GM19238 (cell line): Measurements from ENCODE around the gene SSX2IP.
A peak's percentile ranks its signal among the peaks of the same experiment; 100 is the strongest.
"Not testable (repeated sequence)": the region's sequence is repeated elsewhere in the genome, so short reads cannot be mapped to it uniquely, and the experiment has no call there.

ENCODE experiments used
- DNase-seq: peaks from one replicate; pipeline ENCODE4 v3.0.0; 2011; ENCODE audit warnings: low spot score; ENCODE audit not compliant: insufficient read length

The SSX2IP gene

DNA sequence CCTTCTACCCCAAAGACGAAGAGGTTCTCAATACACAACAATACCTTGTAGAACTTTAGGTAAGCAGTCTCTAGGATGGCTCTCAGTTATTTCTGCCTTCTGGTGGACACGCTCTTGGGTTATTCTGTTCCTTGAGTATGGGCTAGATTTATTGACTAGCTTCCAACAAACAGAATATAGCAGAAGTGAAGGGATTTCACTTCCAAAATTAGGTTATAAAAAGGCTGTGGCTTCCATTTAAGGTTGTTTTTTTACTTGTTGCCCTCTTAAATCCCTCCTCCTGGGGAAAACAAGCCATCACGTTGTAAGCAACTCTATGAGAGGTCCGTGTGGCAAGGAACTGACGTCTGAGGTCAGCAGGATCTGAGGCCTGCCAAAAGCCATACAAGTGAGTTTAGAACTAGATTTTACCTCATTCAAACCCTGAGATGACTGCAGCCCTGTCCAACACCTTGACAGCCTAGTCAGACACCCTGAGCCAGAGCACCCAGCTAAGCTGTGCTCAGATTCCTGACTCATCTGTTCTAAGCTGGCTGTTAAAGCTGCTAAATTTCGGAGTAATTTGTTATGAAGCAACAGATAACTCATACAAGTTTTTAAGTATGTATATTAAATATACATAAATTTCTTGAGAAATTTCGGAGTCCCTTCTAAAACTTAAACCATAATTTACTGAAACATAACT, 12.7 kb downstream of the SSX2IP start:
- no peak for DNase-seq

DNA sequence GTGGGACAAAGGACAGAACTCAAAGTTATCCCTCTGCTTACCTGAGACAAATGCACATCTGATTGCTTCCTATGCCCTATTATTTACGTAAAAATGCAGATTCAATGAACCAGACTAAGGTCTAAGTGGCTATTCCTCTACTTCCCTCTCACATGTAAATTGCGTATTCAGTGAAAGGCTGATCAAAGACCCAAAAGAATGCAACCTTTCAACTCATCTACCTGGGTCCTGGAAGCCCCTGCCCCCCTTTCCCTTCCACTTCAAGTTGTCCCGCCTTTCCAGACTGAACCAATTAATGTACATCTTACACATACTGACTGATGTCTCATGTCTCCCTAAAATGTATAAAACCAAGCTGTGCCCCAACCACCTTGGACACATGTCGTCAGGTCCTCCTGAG, 14.6 kb downstream of the SSX2IP start:
- no peak for DNase-seq

DNA sequence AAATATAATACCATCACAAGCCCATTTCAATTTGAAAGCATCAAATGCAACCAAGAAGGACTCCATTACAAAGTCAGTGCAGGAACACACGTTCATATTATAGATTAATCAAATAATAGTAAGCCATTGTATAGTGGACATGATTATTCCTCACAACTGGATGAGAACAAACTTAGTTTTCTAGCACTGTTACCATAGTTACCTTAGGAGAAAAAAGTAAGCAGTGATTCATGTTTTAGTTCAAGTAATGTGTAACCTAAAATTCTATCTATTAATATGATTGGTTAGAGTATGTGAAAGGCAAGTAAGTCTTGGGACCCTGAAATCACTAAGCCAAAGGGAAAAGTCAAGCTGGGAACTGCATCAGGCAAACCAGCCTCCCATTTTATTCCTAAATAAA, 15.2 kb downstream of the SSX2IP start:
- no peak for DNase-seq

DNA sequence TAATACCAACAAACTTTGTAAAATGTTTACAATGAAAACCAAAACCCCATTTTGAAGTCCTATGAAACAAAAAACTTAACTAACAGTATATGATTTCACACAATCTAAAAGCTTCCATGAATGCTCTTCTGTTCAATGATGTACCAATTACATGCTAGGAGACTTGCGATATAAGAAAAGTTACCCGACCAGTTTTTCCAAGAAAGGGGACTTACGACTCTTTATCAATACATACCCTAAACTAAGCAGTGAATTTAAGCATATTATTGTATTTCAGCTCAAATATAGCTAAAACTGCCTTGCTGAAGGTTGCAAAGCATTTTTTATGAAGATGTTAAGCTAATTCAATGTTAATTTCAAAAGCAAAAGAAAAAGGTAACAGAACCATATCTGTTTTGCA, 15.6 kb downstream of the SSX2IP start:
- DNase-seq: no peak

DNA sequence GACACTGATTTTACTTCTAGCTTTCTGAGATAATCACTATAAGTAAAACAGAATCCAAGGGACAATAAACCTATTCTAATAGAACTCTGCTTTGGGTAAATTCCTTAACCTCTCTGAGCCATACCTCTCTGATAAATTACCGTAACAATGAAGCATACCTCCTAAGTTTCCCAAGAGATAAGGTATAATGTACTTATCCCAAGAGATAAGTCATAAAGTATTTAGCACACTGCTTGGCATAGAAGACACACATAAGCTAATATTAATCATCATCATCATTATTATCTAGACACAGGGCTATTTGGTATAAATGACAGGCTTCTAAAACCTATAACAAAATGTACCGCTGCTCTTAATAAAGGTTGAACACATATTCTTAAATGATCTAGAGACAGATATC, 16.2 kb downstream of the SSX2IP start:
- DNase-seq: no peak

DNA sequence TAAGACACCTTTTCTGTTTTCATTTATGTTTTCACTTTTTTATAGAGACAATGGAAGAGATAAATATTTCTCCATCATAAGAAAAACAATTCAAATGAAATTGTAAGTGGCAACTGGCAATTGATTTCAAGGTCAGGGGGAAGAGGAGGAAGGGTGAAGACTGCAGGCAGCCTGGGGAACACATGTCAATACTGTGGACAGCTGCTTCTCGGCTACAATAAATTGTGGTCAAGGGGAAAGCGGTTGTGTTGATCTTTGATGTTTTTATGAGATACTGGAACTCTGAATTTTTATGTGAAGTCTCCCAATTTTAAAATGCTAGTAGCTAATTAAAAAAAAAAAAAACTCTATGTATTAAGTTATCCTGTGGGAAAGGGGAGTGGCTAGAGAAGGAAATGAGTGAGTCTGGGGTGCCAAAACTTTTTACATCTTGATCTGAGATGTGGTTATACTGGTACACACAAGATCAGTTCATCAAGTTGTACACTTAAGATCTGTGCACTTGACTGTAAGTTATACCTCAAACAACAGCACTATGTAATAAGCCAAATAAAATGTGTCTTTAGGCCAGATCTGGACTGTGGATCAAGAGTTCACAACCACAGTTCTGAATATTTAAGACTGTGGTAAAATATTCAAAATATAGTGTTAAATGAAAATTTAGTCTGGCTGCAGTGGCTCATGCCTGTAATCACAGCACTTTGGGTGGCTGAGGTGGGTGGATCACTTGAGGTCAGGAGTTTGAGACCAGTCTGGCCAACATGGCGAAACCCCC, 18.0 kb downstream of the SSX2IP start:
- DNase-seq: no peak

DNA sequence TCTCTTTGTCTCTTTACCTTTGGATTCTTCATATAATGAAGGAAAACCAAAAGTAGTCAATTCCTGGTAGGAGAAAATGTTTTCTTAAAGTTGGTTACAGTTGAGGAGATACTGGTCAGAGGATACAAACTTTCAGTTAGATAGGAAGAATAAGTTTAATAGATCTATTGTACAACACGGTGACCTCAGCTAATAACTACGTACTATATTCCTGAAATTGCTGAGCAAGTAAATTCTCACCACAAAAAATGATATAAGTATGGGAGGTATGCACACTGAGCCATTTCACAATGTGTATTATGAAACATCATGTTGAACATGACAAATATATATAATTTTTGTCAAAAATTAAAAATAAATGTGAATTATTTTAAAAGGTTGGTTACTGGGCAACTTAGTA, 20.4 kb downstream of the SSX2IP start:
- DNase-seq: no peak

DNA sequence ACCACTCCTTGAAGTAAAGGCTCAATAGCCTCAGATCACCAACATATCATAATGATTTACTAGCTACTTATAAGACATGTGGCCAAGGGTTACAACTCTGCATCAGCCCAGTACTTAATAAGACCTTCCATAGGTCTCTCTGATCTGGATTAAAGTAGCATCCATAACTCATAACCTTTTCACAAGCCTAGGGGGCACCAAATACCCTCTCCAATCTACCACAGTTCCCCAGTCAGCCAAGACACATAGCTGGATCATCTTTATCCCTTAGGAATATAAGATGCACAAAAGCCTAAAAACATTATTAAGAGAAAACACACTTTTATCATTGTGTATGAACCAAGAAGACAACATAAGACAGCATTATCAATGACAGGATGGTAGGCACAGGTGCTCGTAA, 22.1 kb downstream of the SSX2IP start:
- DNase-seq: no peak

DNA sequence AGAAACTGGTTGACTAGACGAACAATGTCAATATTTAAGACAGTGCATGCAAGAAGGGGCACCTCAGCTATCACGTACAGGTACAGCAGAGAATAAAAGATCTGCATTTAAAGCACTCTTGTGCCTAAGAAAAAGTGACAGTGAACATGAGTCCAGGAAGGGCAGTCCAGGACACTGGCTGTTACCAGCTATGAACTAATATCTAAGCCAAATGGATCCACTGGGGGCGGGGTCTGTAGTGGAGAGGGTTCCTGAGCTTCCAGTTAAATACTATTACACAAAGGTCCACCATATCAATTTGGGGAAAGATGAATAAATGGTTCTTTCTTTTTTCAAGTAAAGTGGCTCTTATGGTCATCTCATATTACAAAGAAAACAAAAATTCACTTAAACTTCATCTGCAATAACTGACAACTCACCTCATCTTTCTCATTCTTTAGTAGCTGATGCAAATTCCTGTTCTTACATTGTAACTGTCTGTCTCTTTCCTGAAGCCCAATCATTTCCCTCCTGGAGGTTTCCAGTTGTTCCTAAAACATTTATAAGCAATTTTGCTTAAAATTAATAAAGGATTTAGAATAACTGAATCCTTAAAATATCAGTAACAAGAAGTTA, 24.5 kb downstream of the SSX2IP start:
- DNase-seq: no peak

DNA sequence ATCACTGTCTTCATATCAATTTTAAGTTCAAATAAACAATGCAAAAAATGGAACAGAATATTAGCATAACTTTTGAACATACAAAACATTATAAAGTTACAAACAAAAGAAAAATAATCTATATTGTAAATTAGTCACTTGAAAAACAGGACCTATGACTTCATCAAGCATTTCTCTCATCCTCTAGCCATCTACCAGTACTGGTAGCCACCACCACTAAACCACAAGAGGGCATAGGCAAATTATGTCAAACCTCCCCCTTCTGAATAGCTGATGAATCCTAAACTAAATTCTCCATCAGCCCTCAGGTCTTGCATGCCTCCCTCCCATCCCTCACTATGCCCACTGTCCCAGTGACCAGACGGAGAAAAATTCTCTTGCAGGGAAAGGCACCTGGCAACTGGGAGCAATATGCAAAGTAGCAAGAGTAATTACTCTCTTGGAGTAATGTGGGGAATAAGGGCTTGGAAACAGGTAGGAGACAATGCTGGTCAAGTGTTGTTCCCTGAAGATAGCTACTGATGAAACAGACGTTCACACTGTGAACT, 37.1 kb downstream of the SSX2IP start:
- no peak for DNase-seq

DNA sequence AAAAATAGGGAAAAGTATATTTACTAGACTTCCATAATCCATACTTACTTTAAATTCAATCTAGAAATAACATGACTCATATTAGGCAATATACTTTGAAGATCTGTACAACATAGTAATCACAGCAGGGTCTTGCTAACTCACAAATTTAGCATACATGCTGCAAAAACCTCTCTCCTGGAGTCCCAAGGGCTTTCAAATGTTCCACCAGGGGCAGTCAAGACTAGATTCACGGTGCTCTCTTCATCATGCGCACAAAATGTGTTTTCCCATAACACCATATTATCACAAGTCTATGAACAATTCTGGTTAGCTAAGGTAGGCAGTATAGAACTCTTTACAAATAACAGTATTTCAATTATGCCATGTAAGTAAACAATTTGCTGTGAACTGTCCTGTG, 45.8 kb downstream of the SSX2IP start:
- no peak for DNase-seq

DNA sequence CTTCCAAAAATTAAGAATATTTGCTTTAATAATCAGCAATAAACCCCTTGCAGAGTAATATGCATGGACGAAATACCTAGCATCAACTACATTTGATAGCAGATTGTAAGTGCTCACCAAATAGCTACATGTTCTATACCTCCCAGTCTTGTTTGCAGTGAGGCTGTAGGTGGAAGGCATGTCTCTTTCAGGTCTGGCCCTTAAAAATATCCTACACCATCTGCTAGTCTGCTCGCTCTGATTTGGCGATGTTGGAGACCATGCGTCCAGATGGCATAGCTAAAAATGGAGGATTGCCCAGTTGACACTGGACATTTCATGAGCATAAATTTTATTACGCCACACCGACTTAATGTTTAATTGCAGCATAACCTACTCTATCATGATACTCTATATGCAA, 47.1 kb downstream of the SSX2IP start:
- no peak for DNase-seq

DNA sequence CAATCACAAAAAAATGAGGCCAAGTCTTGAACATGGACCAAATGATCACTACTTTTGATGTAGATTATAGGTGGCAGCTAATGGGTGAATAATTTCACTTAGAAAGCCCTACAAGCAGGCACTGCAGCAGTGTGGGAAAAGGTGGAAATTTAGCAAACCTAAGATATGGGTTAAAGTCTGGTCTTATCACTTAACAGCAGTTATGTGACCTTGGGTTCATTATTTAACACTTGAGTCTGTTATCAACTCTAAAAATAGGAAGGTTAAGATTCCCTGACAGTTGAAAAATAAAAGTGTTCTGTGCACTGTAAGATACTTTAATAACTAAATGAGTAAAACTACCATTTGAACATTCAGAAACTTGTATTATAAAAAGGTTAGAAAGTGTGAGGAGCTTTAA, 47.5 kb downstream of the SSX2IP start:
- DNase-seq: no peak

DNA sequence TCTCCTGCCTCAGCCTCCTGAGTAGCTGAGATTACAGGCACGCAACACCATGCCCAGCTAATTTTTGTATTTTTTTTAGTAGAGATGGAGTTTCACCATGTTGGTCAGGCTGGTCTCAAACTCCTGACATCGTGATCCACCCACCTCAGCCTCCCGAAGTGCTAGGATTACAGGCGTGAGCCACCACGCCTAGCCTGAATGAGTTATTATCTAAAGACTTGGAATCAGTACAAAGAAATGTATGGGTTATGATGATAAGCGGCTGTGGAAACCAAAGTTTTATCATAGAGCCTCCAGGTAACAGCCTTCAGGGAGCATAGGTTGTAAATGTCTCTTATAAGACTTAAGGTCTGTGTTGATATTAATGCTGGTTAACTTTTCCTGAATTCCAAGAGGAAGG, 50.5 kb downstream of the SSX2IP start:
- DNase-seq: not testable (repeated sequence)

DNA sequence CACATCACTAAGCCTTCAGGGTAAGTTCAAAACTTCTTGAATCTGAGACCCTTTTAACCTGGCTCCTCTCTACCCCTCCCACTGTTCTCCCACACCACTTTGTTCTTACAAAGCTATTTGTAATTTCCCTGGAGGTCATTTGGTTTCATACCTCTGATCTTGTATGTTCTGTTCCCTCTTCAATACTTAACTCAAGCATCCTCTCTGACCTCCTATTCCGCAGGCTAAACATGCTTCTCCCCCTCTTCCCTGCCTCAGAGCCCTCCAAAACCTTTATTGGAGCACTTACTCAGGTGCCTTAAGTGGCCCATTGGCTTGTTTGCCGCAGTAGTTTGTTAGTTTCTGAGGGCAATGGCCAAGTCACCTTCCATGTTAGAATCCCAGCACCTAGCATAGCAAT, 54.8 kb downstream of the SSX2IP start:
- DNase-seq: no peak

DNA sequence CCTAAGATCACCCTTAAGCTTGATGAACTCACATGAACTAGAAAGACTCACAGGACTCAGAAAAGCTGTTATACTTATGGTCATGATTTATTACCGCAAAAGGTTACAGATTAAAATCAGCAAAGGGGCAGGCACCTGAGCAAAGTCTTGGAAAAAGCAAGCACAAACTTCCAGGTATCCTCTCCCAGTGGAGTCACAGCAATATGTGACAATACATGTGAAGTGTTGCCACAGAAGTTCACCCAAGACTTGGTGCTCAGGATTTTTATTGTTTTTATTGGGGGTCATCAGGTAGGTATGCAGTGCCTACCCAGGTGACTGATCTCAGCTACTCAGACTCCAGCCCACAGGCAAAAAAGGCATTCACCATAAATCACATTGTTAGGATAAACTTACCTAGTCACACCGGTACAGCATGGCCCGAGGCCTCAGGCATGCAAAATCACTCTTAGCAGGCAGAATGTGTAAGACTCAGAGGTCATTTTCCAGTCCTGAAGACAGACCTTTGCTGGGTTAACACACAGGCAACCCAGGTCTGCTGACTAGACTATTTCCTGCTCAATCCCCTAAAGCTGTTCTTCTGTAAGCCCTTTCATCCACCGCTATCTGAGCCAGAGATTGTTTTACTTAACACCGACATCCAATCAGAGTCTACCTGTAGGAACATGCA, 55.6 kb downstream of the SSX2IP start:
- no peak for DNase-seq

DNA sequence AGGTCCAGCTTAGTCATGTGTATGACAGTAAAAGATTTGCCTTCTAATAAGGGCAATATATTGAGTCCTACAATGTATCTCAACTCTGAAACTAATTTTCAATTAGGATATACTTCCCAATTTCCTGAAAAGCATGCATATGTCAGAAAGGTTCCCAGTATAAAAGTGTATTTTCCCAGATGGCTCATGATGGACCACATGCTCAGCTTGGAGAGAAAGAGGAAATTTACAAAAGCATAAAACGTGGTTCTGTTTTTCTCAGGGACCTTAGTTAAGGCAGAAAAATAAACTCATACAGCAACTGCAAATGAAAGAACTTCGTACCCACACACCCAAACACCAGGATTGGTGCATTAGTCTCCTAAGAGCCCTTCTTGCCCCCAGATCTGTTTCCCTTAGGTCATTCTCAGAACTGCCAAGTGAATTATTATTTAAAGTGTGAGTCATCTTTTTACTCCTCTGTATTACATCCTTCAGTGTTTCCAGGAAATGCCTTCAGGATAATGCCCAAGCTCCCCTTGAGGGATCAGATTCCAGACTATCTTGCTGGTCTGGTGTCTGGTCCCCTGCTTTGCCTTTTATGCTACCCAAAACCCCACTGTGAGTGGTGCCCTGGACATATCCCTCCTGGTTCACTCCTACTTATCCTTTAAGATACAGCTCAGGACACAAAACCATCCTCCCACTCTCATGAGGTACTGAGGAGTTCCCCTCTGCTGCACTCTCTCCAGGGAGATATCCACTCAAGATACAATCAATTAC, 57.4 kb downstream of the SSX2IP start:
- no peak for DNase-seq

DNA sequence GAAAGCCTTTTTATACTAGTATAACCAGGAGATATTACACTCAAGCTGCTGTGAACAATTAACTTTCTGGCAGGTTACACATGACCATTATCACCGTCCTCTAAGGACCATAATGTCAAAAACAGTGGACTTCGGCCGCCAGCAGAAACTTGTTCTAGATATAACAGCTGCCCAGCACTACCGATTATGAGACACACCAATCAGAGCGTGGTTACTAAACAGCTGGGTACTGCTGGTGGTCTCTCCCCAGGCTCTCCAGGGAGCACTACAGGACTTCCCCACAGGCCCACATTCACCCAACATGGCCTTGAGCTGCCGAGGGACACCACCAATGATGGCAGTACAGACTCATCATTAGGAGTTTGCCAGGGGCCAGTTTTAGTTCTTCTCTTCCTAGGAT, 58.1 kb downstream of the SSX2IP start:
- DNase-seq: no peak

DNA sequence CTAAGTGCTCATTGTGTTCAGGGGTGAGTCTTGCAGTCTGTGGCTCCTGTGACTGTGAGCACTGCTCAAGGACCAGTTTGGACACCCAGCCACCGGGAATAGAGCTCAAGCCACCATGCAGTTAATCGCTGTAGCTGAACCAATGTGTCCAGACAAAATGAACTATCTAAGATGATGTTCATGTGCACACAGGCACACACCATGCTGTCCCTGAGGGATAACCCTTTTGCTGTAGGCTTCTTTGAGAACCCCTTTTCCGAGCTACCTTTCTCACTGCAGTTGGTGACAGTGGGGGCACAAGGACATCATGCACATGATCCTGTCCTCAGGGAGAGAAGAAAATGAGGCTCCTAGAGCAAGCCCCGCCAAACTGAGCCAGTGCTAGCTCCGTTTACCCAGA, 65.4 kb downstream of the SSX2IP start:
- DNase-seq: no peak

DNA sequence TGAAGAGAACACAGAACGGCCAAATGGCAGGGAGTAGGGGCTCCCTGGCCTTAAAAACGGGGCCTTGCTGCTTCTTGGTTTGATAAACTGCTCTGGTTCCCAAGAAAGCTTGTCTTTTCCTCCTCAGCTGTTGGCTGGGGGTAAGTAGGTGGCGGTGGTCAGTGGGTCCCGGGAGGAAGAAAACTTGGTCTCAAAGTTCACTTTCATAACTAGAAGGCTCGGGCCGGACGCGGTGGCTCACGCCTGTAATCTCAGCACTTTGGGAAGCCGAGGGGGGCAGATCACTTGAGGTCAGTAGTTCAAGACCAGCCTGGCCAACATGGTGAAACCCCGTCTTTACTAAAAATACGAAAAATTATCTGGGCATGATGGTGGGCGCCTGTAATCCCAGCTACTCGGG, 68.7 kb downstream of the SSX2IP start:
- DNase-seq: no peak

DNA sequence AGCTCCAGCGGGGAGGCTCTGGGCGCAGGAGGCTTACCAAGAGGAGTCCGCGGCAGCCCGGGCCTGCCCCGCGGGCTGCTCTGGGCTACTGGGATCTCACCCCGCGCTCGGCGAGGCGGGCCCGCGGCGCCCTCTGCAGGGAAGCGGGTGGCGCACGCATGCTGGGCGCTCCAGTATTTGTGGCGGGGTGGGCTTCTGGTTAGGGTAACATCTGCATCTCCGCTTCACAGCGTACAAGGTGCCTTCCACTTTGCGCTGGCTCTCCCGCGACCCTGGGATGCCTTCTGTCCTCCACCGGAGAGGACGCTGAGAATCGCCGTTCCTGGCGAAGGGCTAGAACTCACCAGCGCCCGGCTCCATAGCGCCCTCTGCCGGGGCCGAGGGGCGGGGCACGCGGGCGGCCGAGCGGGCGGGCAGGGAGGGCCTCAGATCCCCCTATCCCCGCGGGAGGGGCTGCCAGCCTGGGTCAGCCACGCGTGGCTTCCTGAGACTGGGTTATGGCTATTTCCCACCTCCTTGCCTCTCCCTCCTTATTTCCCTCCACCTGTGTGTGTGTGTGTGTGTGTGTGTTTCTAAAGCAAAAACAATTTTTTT, 69.4 kb downstream of the SSX2IP start:
- DNase-seq: peak; percentile 59
